Coronary artery (tissue), 2 donors: ENCODE measurements around the gene PUS7L.

Experiments
- DNase-seq: peaks from one replicate; pipeline ENCODE4 v3.0.0-alpha.2; 2017; ENCODE audit warnings: low spot score
- H3K27ac ChIP-seq, 2 donors: fragments of 200-600 bp; sonication (generic); one replicate each; pipeline ENCODE4 v1.5.1; 2016 to 2019
- H3K4me3 ChIP-seq: fragments of 200-600 bp; sonication (generic); 2 replicates; pipeline ENCODE4 v1.5.1; 2016; ENCODE audit warnings: mild to moderate bottlenecking, moderate library complexity
- CTCF ChIP-seq: fragments of 200-600 bp; sonication (generic); IDR thresholded peaks from one replicate; pipeline ENCODE4 v1.5.1; 2019; ENCODE audit warnings: antibody characterized with exemption

PUS7L gene

DNA sequence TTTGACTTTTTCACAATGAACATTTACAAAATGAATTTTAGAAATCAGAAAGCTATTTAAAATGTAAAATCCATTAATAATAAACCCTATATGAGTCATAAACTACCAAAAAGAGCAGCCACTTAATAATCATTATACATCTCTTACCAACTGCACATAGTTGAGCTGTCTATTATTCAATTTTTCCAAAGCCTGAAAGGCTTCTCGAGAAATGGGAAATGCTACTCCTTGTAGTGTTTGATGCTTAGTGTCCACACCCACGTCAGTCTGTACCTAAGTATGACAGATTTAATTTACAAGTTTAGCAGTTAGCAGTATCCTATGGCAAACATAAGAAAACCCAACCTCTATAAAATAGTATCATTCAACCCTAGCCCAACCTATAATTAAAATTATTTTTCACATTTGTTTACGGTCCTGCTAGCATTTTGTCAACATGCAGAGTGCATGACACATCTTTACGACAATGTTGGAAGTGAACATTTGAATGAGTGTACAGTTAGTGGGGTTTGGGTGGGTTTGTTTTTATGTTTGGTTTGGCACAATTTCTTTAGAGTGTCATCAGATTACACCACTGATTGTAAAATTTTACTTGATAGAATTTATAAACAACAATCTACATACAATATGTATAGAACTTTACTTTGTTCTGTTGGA is 39.1 kb upstream of the PUS7L start:
- Histone ChIP-seq H3K27ac (no peak overlapping the region), H3K4me3 (no peak overlapping the region)
- DNase-seq: no peak
- TF ChIP-seq CTCF: no peak

DNA sequence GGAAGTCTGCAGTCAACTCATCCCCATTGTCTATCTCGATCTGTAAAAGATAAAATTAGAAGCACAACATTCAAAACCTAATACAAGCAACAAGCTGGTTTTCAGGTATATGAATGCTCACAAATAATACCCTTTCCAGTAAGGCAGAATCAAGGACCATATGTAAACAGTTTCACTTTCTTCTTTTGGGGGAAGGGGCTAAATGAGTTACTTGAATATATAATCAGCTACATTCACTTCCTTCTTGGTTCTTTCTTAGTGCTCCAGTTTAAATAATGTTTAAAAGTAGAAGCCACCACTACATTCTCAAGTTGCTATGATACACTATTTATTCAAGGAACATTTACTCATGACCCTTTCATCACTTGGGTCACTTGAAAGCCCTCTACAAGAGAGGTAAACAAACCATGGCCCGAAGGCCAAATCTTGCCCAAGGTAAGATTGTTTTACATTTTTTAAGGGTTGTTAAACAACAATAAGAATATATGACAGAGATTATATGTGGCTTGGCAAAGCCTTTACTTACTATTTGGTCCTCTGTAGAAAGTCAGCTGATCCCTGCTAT is 37.2 kb upstream of the PUS7L start:
- no peak overlapping the region for H3K27ac ChIP-seq
- DNase-seq: no peak
- H3K4me3 ChIP-seq: no peak overlapping the region
- no peak for TF ChIP-seq CTCF

- no peak for DNase-seq
- Histone ChIP-seq H3K4me3 (no peak overlapping the region), H3K27ac (no peak overlapping the region)
- no peak for TF ChIP-seq CTCF
Observed at GRCh38 chr12:43789941-43790340, 31.4 kb upstream of the PUS7L start.

DNA sequence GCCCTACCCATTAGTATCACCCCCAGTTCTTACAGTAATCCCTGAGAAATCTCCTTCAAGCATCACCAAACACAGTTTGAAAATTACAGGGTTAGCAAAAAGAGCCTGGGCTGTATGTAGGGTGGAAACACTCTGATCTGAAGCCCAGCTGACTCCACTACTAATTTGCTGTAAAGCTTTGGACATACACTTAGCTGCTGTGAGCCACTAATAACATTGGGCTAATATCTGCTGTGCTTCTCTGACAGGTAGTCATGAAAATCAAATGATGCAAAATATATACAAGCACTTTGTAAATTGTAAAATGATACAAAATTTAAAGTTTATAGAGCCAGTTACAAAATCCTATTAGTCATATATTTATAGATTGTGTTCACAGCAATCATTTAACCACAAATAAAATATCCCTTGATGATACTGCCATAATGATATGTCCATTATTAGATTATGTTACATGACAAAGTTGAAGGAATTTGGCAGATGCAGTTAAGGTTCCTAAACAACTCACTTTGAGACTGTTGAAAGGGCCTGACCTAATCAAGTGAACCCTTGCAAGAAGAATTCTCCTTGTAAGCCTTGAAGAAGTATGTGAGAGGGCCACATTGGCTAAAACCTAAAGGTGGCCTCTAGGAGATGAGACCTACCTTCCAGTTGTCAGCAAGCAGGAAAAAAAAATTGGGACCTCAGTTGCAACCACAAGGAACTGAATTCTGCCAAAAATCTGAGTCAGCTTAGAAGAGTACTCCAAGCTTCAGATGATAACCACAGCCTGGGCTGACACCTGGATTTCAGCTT is 28.5 kb upstream of the PUS7L start:
- no peak for DNase-seq
- Histone ChIP-seq H3K27ac (no peak overlapping the region), H3K4me3 (no peak overlapping the region)
- no peak for TF ChIP-seq CTCF

DNA sequence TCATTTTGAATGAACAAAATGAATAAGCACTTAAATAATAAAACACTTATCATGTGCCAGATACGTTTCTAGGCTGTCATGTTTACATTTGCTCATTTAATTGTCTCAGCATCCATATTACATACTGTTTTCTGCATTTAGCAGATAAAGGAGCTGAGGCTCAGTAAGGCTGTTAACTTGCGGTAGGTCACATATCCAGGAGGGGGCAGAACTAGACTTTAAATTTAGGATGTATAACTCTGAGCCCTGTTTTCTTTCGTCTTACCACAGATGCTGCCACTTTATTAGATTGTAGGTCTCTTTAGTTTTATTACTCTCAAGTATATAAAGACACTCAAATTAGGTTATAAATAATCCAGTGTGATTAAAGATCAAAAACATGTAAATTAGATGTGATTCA is 17.9 kb upstream of the PUS7L start:
- no peak overlapping the region for H3K27ac ChIP-seq
- no peak for TF ChIP-seq CTCF
- no peak for DNase-seq
- no peak overlapping the region for H3K4me3 ChIP-seq

- DNase-seq: no peak
- no peak overlapping the region for H3K27ac ChIP-seq
- no peak overlapping the region for H3K4me3 ChIP-seq
- TF ChIP-seq CTCF: no peak
Observed at GRCh38 chr12:43766291-43766690, 7.7 kb upstream of the PUS7L start.
